ENCODE results near the gene PSMG3. TPM values are rescaled to one million over a fixed set of nuclear protein-coding genes. Genes with fewer than 3 reads are reported as not detected.
"Not testable (repeated sequence)": the region's sequence is repeated elsewhere in the genome, so short reads cannot be mapped to it uniquely, and the experiment has no call there.

The PSMG3 gene
- total RNA-seq, 4 donors from 2014 or later, result 25.4 to 46.4 (median 32.2) TPM

GRCh38 chr7:1586827-1587705, 17.2 kb upstream of the PSMG3 start:
- peaks cover 21 to 43% (median 29%) of the 10 kb centered on the region in 3 donors for H3K27me3 ChIP-seq
- DNase-seq, result no peak

GRCh38 chr7:1586126-1586826, 16.4 kb upstream of the PSMG3 start:
- Histone ChIP-seq H3K4me3 (no peak overlapping the region), H3K27me3 (peaks cover 13 to 35% (median 21%) of the 10 kb centered on the region in 3 donors), H3K36me3 (no peaks in the 10 kb centered on the region), H3K9me3 (no peaks in the 10 kb centered on the region), H3K27ac (no peak overlapping the region), H3K4me1 (no peaks in the 10 kb centered on the region)
- intact Hi-C loops (cut with DNase I; ENCODE audit: low total_unique reads) (no loop called here), in situ Hi-C loops (cut with MboI; ENCODE audit: low sequenced_read_pairs in 4 of 4) (loop anchor here in 3 of 4 donors (25.0 kb wide), 2 partner anchors 176 to 626 kb away; no protein-coding TSS in a partner anchor)
- no peak for ATAC-seq
- no peak for TF ChIP-seq CTCF (IDR thresholded peaks at IDR 0.05 in 4 of 5, conservative IDR thresholded peaks at IDR 0.05 in 1 of 5)
- TF ChIP-seq POLR2A (IDR thresholded peaks at IDR 0.05), result no peak
- no peak for DNase-seq

More at GRCh38 chr7:1586827-1587705, 17.2 kb upstream of the PSMG3 start:
- no peak overlapping the region for H3K27ac ChIP-seq
- TF ChIP-seq POLR2A (IDR thresholded peaks at IDR 0.05) (no peak), CTCF (IDR thresholded peaks at IDR 0.05 in 4 of 5, conservative IDR thresholded peaks at IDR 0.05 in 1 of 5) (no peak)
- ATAC-seq, result no peak
- no peak overlapping the region for H3K4me3 ChIP-seq
- in situ Hi-C loops (cut with MboI; ENCODE audit: low sequenced_read_pairs in 4 of 4) (loop anchor here in 3 of 4 donors (25.0 kb wide), 2 partner anchors 175 to 625 kb away; no protein-coding TSS in a partner anchor), intact Hi-C loops (cut with DNase I; ENCODE audit: low total_unique reads) (no loop called here)
- no peaks in the 10 kb centered on the region for H3K9me3 ChIP-seq
- no peaks in the 10 kb centered on the region for H3K4me1 ChIP-seq
- no peaks in the 10 kb centered on the region for H3K36me3 ChIP-seq

- Histone ChIP-seq H3K4me1 (no peaks in the 10 kb centered on the region), H3K36me3 (no peaks in the 10 kb centered on the region), H3K27me3 (peaks cover 4 to 27% (median 12%) of the 10 kb centered on the region in 3 donors), H3K9me3 (no peaks in the 10 kb centered on the region), H3K27ac (no peak overlapping the region), H3K4me3 (no peak overlapping the region)
- ATAC-seq (no peak), DNase-seq (no peak)
- intact Hi-C loops (cut with DNase I; ENCODE audit: low total_unique reads) (no loop called here), in situ Hi-C loops (cut with MboI; ENCODE audit: low sequenced_read_pairs in 4 of 4) (loop anchor here in 3 of 4 donors (25.0 kb wide), 2 partner anchors 177 to 627 kb away; no protein-coding TSS in a partner anchor)
- TF ChIP-seq POLR2A (IDR thresholded peaks at IDR 0.05) (no peak), CTCF (IDR thresholded peaks at IDR 0.05 in 4 of 5, conservative IDR thresholded peaks at IDR 0.05 in 1 of 5) (no peak)
These were observed 15.5 kb upstream of the PSMG3 start for GRCh38 chr7:1585142-1585981.

GRCh38 chr7:1584700-1585099, 14.9 kb upstream of the PSMG3 start:
- intact Hi-C loops (cut with DNase I; ENCODE audit: low total_unique reads) (no loop called here), in situ Hi-C loops (cut with MboI; ENCODE audit: low sequenced_read_pairs in 4 of 4) (loop anchor here in 3 of 4 donors (25.0 kb wide), 2 partner anchors 178 to 628 kb away; no protein-coding TSS in a partner anchor)
- Histone ChIP-seq H3K4me1 (no peaks in the 10 kb centered on the region), H3K4me3 (no peak overlapping the region), H3K27me3 (peaks cover 0 to 26% (median 11%) of the 10 kb centered on the region in 3 donors), H3K9me3 (no peaks in the 10 kb centered on the region), H3K27ac (no peak overlapping the region), H3K36me3 (no peaks in the 10 kb centered on the region)
- DNase-seq (no peak), ATAC-seq (no peak)
- TF ChIP-seq CTCF (IDR thresholded peaks at IDR 0.05 in 4 of 5, conservative IDR thresholded peaks at IDR 0.05 in 1 of 5) (no peak), POLR2A (IDR thresholded peaks at IDR 0.05) (no peak)

- H3K4me1 ChIP-seq; ATAC-seq; H3K9me3 ChIP-seq; H3K27ac ChIP-seq; H3K4me3 ChIP-seq; H3K36me3 ChIP-seq; intact Hi-C loops (cut with DNase I; ENCODE audit: low total_unique reads); DNase-seq: not testable (repeated sequence)
- in situ Hi-C loops (cut with MboI; ENCODE audit: low sequenced_read_pairs in 4 of 4), result loop anchor here in 3 of 4 donors (25.0 kb wide), 2 partner anchors 179 to 629 kb away; no protein-coding TSS in a partner anchor
- H3K27me3 ChIP-seq, result peaks cover 0 to 16% (median 0%) of the 10 kb centered on the region in 3 donors
These were observed 13.6 kb upstream of the PSMG3 start for GRCh38 chr7:1583241-1583930.

Data from gastrocnemius medialis (tissue), 4 donors.